Keratinocyte (primary cell): ENCODE measurements around the gene CLCN5.

Source experiments
- EZH2 ChIP-seq: IDR thresholded peaks from one replicate; pipeline ENCODE4 v1.6.1; 2012; ENCODE audit warnings: inconsistent platforms, mild to moderate bottlenecking, low read length, moderate library complexity
- TF ChIP-seq, protein P1 (sequence below), 3 experiments: IDR thresholded peaks in 1 of 3; conservative IDR thresholded peaks in 1 of 3; optimal IDR thresholded peaks in 1 of 3; 2 replicates in 2 of 3; 3 replicates in 1 of 3; pipeline versions ENCODE3 to v1.5.1; 2011; ENCODE audit warnings: low read length in 3 of 3, mild to moderate bottlenecking in 3 of 3, moderate library complexity in 2 of 3, control low read depth in 1 of 3, inconsistent platforms in 1 of 3; ENCODE audit not compliant: insufficient read depth in 2 of 3; ENCODE audit errors: extremely low read depth in 1 of 3

DNA sequence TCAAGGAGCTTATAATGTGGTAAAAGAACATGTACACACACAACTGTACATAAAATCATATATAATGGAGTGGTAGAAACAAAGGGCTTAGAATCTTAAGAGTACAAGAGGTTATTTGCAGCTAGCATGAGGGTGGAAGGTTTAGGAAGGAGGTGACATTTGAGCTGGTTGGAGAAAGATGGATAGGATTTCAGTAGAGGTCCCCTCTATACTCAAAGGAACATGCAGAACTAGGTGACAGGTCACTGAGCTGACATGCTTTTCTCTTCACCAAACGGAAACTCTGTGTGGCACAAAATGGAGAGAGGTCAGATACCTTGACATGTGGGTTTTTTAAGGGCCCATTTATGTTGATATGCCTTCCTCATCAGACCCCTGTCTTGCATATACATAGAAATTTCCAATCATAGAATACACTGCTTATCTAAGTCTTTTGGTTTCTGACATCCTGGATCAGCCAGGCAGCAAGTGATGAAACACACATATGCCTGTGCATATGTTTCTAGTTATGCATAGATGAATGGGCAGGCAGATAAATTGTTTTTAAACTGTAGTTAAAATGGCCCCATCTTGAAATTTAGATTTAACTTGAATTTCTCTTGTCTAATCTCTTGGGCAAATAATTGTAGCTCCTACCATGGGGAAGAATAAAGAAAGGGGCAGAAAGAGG is 29.3 kb downstream of the CLCN5 start:
- TF ChIP-seq, protein P1, sequence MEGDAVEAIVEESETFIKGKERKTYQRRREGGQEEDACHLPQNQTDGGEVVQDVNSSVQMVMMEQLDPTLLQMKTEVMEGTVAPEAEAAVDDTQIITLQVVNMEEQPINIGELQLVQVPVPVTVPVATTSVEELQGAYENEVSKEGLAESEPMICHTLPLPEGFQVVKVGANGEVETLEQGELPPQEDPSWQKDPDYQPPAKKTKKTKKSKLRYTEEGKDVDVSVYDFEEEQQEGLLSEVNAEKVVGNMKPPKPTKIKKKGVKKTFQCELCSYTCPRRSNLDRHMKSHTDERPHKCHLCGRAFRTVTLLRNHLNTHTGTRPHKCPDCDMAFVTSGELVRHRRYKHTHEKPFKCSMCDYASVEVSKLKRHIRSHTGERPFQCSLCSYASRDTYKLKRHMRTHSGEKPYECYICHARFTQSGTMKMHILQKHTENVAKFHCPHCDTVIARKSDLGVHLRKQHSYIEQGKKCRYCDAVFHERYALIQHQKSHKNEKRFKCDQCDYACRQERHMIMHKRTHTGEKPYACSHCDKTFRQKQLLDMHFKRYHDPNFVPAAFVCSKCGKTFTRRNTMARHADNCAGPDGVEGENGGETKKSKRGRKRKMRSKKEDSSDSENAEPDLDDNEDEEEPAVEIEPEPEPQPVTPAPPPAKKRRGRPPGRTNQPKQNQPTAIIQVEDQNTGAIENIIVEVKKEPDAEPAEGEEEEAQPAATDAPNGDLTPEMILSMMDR (optimal IDR thresholded peaks at IDR 0.05 in 1 of 3, IDR thresholded peaks at IDR 0.05 in 1 of 3, conservative IDR thresholded peaks at IDR 0.05 in 1 of 3; ENCODE audit: extremely low read depth in 1 of 3, insufficient read depth in 2 of 3, low read length in 3 of 3), result no peak
- TF ChIP-seq EZH2, result no peak
